Neutrophil (primary cell): Measurements from ENCODE around the gene CD300C.

Experiments used
- H3K27ac ChIP-seq: fragments of 200-600 bp; sonication (generic); 2 replicates; pipeline ENCODE4 v1.5.1; 2016; ENCODE audit warnings: mild to moderate bottlenecking, moderate library complexity
- H3K27me3 ChIP-seq: fragments of 200-600 bp; sonication (generic); 2 replicates; pipeline ENCODE4 v1.6.0; 2016; ENCODE audit warnings: mild to moderate bottlenecking
- H3K36me3 ChIP-seq: fragments of 200-600 bp; sonication (generic); 2 replicates; pipeline ENCODE4 v1.5.1; 2017
- H3K4me1 ChIP-seq, 2 experiments: fragments of 200-600 bp in 1 of 2; sonication (generic) in 1 of 2; 1 replicate in 1 of 2; 2 replicates in 1 of 2; pipeline versions ENCODE4 v1.5.1 to v1.6.1; 2013 to 2016; ENCODE audit warnings: low read depth in 1 of 2, low read length in 1 of 2, mild to moderate bottlenecking in 1 of 2, moderate library complexity in 1 of 2; ENCODE audit not compliant: control insufficient read depth in 1 of 2, insufficient read depth in 1 of 2
- H3K4me3 ChIP-seq, 2 experiments: fragments of 200-600 bp in 1 of 2; sonication (generic) in 1 of 2; 1 replicate in 1 of 2; 2 replicates in 1 of 2; pipeline ENCODE4 v1.5.1; 2013 to 2016; ENCODE audit warnings: low read depth in 1 of 2, low read length in 1 of 2, mild to moderate bottlenecking in 1 of 2, moderate library complexity in 1 of 2
- H3K9me3 ChIP-seq: fragments of 200-600 bp; sonication (generic); 2 replicates; pipeline ENCODE4 v1.5.1; 2016
- CTCF ChIP-seq: fragments of 200-600 bp; sonication (generic); IDR thresholded peaks from 2 replicates; pipeline ENCODE4 v1.5.1; 2016; ENCODE audit warnings: antibody characterized with exemption

CD300C gene

GRCh38 chr17:74532115-74532514, 13.8 kb downstream of the CD300C start:
- Histone ChIP-seq H3K4me3 (peak overlapping the region; percentile 52 to 76), H3K27me3 (no peaks in the 10 kb centered on the region), H3K9me3 (no peaks in the 10 kb centered on the region), H3K36me3 (no peaks in the 10 kb centered on the region), H3K27ac (peak overlapping the region; percentile 100), H3K4me1 (peaks cover 65 to 68% of the 10 kb centered on the region in 2 experiments)
- TF ChIP-seq CTCF: peak; percentile 15

GRCh38 chr17:74531231-74531761, 14.6 kb downstream of the CD300C start, which contains the start of gene CD300LB:
Gene CD300LB (minus strand): TSS chr17:74531475. CDS start chr17:74531350, 125 bp downstream.
- Histone ChIP-seq H3K36me3 (no peaks in the 10 kb centered on the region), H3K9me3 (no peaks in the 10 kb centered on the region), H3K4me1 (peaks cover 73 to 76% of the 10 kb centered on the region in 2 experiments), H3K27ac (peak within 1 kb of the TSS; percentile 100), H3K27me3 (no peaks in the 10 kb centered on the region), H3K4me3 (peak within 1 kb of the TSS; percentile 52 to 76)
- TF ChIP-seq CTCF: no peak

GRCh38 chr17:74530831-74531150, 15.1 kb downstream of the CD300C start:
- no peak for TF ChIP-seq CTCF
- H3K4me3 ChIP-seq: peak overlapping the region; percentile 52 to 76
- peak overlapping the region; percentile 100 for H3K27ac ChIP-seq
- no peaks in the 10 kb centered on the region for H3K9me3 ChIP-seq
- no peaks in the 10 kb centered on the region for H3K27me3 ChIP-seq
- peaks cover 78 to 81% of the 10 kb centered on the region in 2 experiments for H3K4me1 ChIP-seq
- peaks cover 5% of the 10 kb centered on the region for H3K36me3 ChIP-seq

- no peak for TF ChIP-seq CTCF
- H3K4me3 ChIP-seq: peak overlapping the region; percentile 41 to 76
Measured at GRCh38 chr17:74529243-74529642, 16.7 kb downstream of the CD300C start.

GRCh38 chr17:74528491-74529199, 17.3 kb downstream of the CD300C start:
- Histone ChIP-seq H3K27me3 (no peaks in the 10 kb centered on the region), H3K36me3 (peaks cover 17% of the 10 kb centered on the region), H3K9me3 (no peaks in the 10 kb centered on the region), H3K4me1 (peaks cover 98 to 99% of the 10 kb centered on the region in 2 experiments), H3K27ac (peak overlapping the region; percentile 100), H3K4me3 (peak overlapping the region; percentile 41 to 76)
- TF ChIP-seq CTCF: peak; percentile 38

More at GRCh38 chr17:74529243-74529642, 16.7 kb downstream of the CD300C start:
- Histone ChIP-seq H3K4me1 (peaks cover 94 to 97% of the 10 kb centered on the region in 2 experiments), H3K36me3 (peaks cover 17% of the 10 kb centered on the region), H3K27me3 (no peaks in the 10 kb centered on the region), H3K9me3 (no peaks in the 10 kb centered on the region), H3K27ac (peak overlapping the region; percentile 100)
